ENCODE data around the gene NT5C2. TPM values are rescaled to one million over a fixed set of nuclear protein-coding genes. Genes with fewer than 3 reads are reported as not detected.

NT5C2 gene
- polyA plus RNA-seq, 3 donors = 68.6 to 116 (median 81.8) TPM

GRCh38 chr10:103079100-103079499 lies 114.0 kb downstream of the NT5C2 start:
- no peaks in the 10 kb centered on the region for H3K27me3 ChIP-seq (ENCODE audit: control insufficient read depth in 2 of 2, insufficient read depth in 2 of 2, low read length in 2 of 2)
- H3K27ac Mint-ChIP-seq = no peak overlapping the region
- H3K9me3 ChIP-seq (replicated peaks in 1 of 2; ENCODE audit: control insufficient read depth in 1 of 2, insufficient read depth in 1 of 2, low read length in 2 of 2) = no peaks in the 10 kb centered on the region

GRCh38 chr10:103078676-103079075 lies 114.4 kb downstream of the NT5C2 start:
- no peak overlapping the region for H2AFZ ChIP-seq (ENCODE audit: insufficient read depth, low read depth, low read length, poor library complexity, severe bottlenecking)
- H3K4me3 Mint-ChIP-seq = no peak overlapping the region

More at GRCh38 chr10:103079100-103079499, 114.0 kb downstream of the NT5C2 start:
- no peak for DNase-seq
- H3K9ac ChIP-seq (ENCODE audit: insufficient read depth, low read length, poor library complexity, severe bottlenecking) = no peak overlapping the region
- no peaks in the 10 kb centered on the region for H3K79me2 ChIP-seq (ENCODE audit: insufficient read depth, low read length)
- H3K27ac ChIP-seq (ENCODE audit: low read depth in 1 of 2, low read length in 2 of 2) = no peak overlapping the region
- no peaks in the 10 kb centered on the region for H3K9me3 Mint-ChIP-seq
- H3K4me3 Mint-ChIP-seq = no peak overlapping the region
- no peaks in the 10 kb centered on the region for H3K4me1 Mint-ChIP-seq
- intact Hi-C loops (cut with micrococcal nuclease) = loop anchor here in 1 of 2 donors (10.0 kb wide), 1 partner anchor 164 kb away; the partner anchor contains the start of gene CNNM2
- no peak overlapping the region for H2AFZ ChIP-seq (ENCODE audit: insufficient read depth, low read depth, low read length, poor library complexity, severe bottlenecking)
- H3K36me3 Mint-ChIP-seq = peaks cover 20 to 29% of the 10 kb centered on the region in 2 donors
- no peak overlapping the region for H3K4me3 ChIP-seq (replicated peaks in 1 of 3; ENCODE audit: low read depth in 2 of 3, low read length in 3 of 3)
- peaks cover 7% of the 10 kb centered on the region for H4K20me1 ChIP-seq (ENCODE audit: insufficient read depth, low read length)
- H3K27me3 Mint-ChIP-seq (ENCODE audit: low read depth in 3 of 3) = peaks cover 0 to 2% (median 0%) of the 10 kb centered on the region in 3 donors
- TF ChIP-seq CTCF (IDR thresholded peaks at IDR 0.05) = no peak
- no peaks in the 10 kb centered on the region for H3K4me1 ChIP-seq (ENCODE audit: control insufficient read depth in 1 of 2, insufficient read depth in 2 of 2, low read length in 2 of 2)
- WGBS (ENCODE audit: insufficient coverage) = 96% methylated on average over 5 of the region's 7 CpGs
- H3K4me2 ChIP-seq (replicated peaks; ENCODE audit: extremely low read depth, low read length, poor library complexity, severe bottlenecking) = no peak overlapping the region
- peaks cover 6 to 16% of the 10 kb centered on the region in 2 donors for H3K36me3 ChIP-seq (replicated peaks in 1 of 2; ENCODE audit: control insufficient read depth in 1 of 2, insufficient read depth in 2 of 2, low read length in 2 of 2)

More at GRCh38 chr10:103078676-103079075, 114.4 kb downstream of the NT5C2 start:
- no peaks in the 10 kb centered on the region for H3K4me1 ChIP-seq (ENCODE audit: control insufficient read depth in 1 of 2, insufficient read depth in 2 of 2, low read length in 2 of 2)
- H3K4me3 ChIP-seq (replicated peaks in 1 of 3; ENCODE audit: low read depth in 2 of 3, low read length in 3 of 3) = no peak overlapping the region
- intact Hi-C loops (cut with micrococcal nuclease) = loop anchor here in 1 of 2 donors (10.0 kb wide), 1 partner anchor 164 kb away; the partner anchor contains the start of gene CNNM2
- no peaks in the 10 kb centered on the region for H3K9me3 ChIP-seq (replicated peaks in 1 of 2; ENCODE audit: control insufficient read depth in 1 of 2, insufficient read depth in 1 of 2, low read length in 2 of 2)
- Mint-ChIP-seq H3K36me3 (peaks cover 16 to 25% of the 10 kb centered on the region in 2 donors), H3K27me3 (ENCODE audit: low read depth in 3 of 3) (peaks cover 0 to 2% (median 0%) of the 10 kb centered on the region in 3 donors), H3K4me1 (no peaks in the 10 kb centered on the region), H3K27ac (no peak overlapping the region), H3K9me3 (no peaks in the 10 kb centered on the region)
- no peaks in the 10 kb centered on the region for H3K27me3 ChIP-seq (ENCODE audit: control insufficient read depth in 2 of 2, insufficient read depth in 2 of 2, low read length in 2 of 2)
- peaks cover 3 to 12% of the 10 kb centered on the region in 2 donors for H3K36me3 ChIP-seq (replicated peaks in 1 of 2; ENCODE audit: control insufficient read depth in 1 of 2, insufficient read depth in 2 of 2, low read length in 2 of 2)
- TF ChIP-seq CTCF (IDR thresholded peaks at IDR 0.05) = no peak
- H3K4me2 ChIP-seq (replicated peaks; ENCODE audit: extremely low read depth, low read length, poor library complexity, severe bottlenecking) = no peak overlapping the region
- whole genome bisulfite sequencing (ENCODE audit: insufficient coverage) = 96% methylated on average over 9 of the region's 14 CpGs
- no peak for DNase-seq
- H3K27ac ChIP-seq (ENCODE audit: low read depth in 1 of 2, low read length in 2 of 2) = no peak overlapping the region
- no peak overlapping the region for H3K9ac ChIP-seq (ENCODE audit: insufficient read depth, low read length, poor library complexity, severe bottlenecking)
- H3K79me2 ChIP-seq (ENCODE audit: insufficient read depth, low read length) = no peaks in the 10 kb centered on the region
- peaks cover 6% of the 10 kb centered on the region for H4K20me1 ChIP-seq (ENCODE audit: insufficient read depth, low read length)

All from CD14-positive monocyte (primary cell).